Measurements from ENCODE around the gene TMEM167B. TPM values are rescaled to one million over a fixed set of nuclear protein-coding genes. Genes with fewer than 3 reads are reported as not detected.

Gene TMEM167B
- total RNA-seq, 1 experiment from 2014 or later, result 26.4 TPM

- ChIA-PET POLR2A (ENCODE audit: low non-redundant PET) (no interaction called here), CTCF (no interaction called here)
- Histone ChIP-seq H3K36me3 (ENCODE audit: insufficient read depth, low read length, poor library complexity, severe bottlenecking) (no peaks in the 10 kb centered on the region), H3K4me1 (ENCODE audit: insufficient read depth, low read length, poor library complexity, severe bottlenecking) (peaks cover 19% of the 10 kb centered on the region), H3K27me3 (replicated peaks; ENCODE audit: insufficient read depth, low read depth, low read length, poor library complexity) (peaks cover 37% of the 10 kb centered on the region), H3K27ac (ENCODE audit: low read depth, low read length, poor library complexity, severe bottlenecking) (no peak overlapping the region), H3K9me3 (ENCODE audit: low read depth, low read length, poor library complexity, severe bottlenecking) (no peaks in the 10 kb centered on the region), H3K4me3 (ENCODE audit: low read depth, low read length, poor library complexity, severe bottlenecking) (peak overlapping the region; percentile 35)
- peak; percentile 45 for DNase-seq (ENCODE audit: low spot score)
- BruUV-seq (replicated peaks), result no TSS peak
- intact Hi-C loops (cut with micrococcal nuclease; ENCODE audit: unreplicated experiment), result loop anchor here (5.0 kb wide), 1 partner anchor 285 kb away; no protein-coding TSS in a partner anchor
- no peak for TF ChIP-seq EZH2 (IDR thresholded peaks at IDR 0.05; ENCODE audit: borderline replicate concordance, low read depth, low read length, poor library complexity, severe bottlenecking)
- 0 out of 2 replicates have a peak, but pooled peaks have one; percentile 10 for TF ChIP-seq CTCF (conservative IDR thresholded peaks at IDR 0.05; ENCODE audit: low read depth, low read length)
Observed at GRCh38 chr1:109112056-109112651, 21.6 kb downstream of the TMEM167B start.

GRCh38 chr1:109112652-109113285 is 22.2 kb downstream of the TMEM167B start:
- BruUV-seq (replicated peaks), result no TSS peak
- TF ChIP-seq EZH2 (IDR thresholded peaks at IDR 0.05; ENCODE audit: borderline replicate concordance, low read depth, low read length, poor library complexity, severe bottlenecking) (peak; percentile 18), CTCF (conservative IDR thresholded peaks at IDR 0.05; ENCODE audit: low read depth, low read length) (peak; percentile 99)
- no peaks in the 10 kb centered on the region for H3K9me3 ChIP-seq (ENCODE audit: low read depth, low read length, poor library complexity, severe bottlenecking)
- peaks cover 19% of the 10 kb centered on the region for H3K4me1 ChIP-seq (ENCODE audit: insufficient read depth, low read length, poor library complexity, severe bottlenecking)
- intact Hi-C loops (cut with micrococcal nuclease; ENCODE audit: unreplicated experiment), result loop anchor here (5.0 kb wide), 1 partner anchor 285 kb away; no protein-coding TSS in a partner anchor
- no peaks in the 10 kb centered on the region for H3K36me3 ChIP-seq (ENCODE audit: insufficient read depth, low read length, poor library complexity, severe bottlenecking)
- peak overlapping the region; percentile 35 for H3K4me3 ChIP-seq (ENCODE audit: low read depth, low read length, poor library complexity, severe bottlenecking)
- ChIA-PET CTCF (interaction anchor here (0.6 to 0.7 kb wide), 6 partner anchors 9 to 101 kb away, joined by 3 to 12 read pairs (median 4); partner anchors contain the start of gene SARS1), POLR2A (ENCODE audit: low non-redundant PET) (interaction anchor here (0.6 kb wide), 1 partner anchor 688 kb away, joined by 4 read pairs; no protein-coding TSS in a partner anchor)
- no peak overlapping the region for H3K27ac ChIP-seq (ENCODE audit: low read depth, low read length, poor library complexity, severe bottlenecking)
- peak; percentile 97 for DNase-seq (ENCODE audit: low spot score)
- H3K27me3 ChIP-seq (replicated peaks; ENCODE audit: insufficient read depth, low read depth, low read length, poor library complexity), result peaks cover 37% of the 10 kb centered on the region

GRCh38 chr1:109113590-109114341 is 23.2 kb downstream of the TMEM167B start, which contains the start of gene ELAPOR1:
Gene ELAPOR1 (plus strand): TSS chr1:109114115. CDS start chr1:109114184, 69 bp downstream.
- Histone ChIP-seq H3K27me3 (replicated peaks; ENCODE audit: insufficient read depth, low read depth, low read length, poor library complexity) (peaks cover 37% of the 10 kb centered on the region), H3K27ac (ENCODE audit: low read depth, low read length, poor library complexity, severe bottlenecking) (no peak within 1 kb of the TSS), H3K4me1 (ENCODE audit: insufficient read depth, low read length, poor library complexity, severe bottlenecking) (peaks cover 19% of the 10 kb centered on the region), H3K9me3 (ENCODE audit: low read depth, low read length, poor library complexity, severe bottlenecking) (no peaks in the 10 kb centered on the region), H3K4me3 (ENCODE audit: low read depth, low read length, poor library complexity, severe bottlenecking) (peak within 1 kb of the TSS; percentile 35), H3K36me3 (ENCODE audit: insufficient read depth, low read length, poor library complexity, severe bottlenecking) (no peaks in the 10 kb centered on the region)
- no peak for TF ChIP-seq CTCF (conservative IDR thresholded peaks at IDR 0.05; ENCODE audit: low read depth, low read length)
- peak; percentile 74 for TF ChIP-seq EZH2 (IDR thresholded peaks at IDR 0.05; ENCODE audit: borderline replicate concordance, low read depth, low read length, poor library complexity, severe bottlenecking)
- ChIA-PET CTCF (no interaction called here), POLR2A (ENCODE audit: low non-redundant PET) (no interaction called here)
- DNase-seq (ENCODE audit: low spot score), result no peak
- no TSS peak for BruUV-seq (replicated peaks)
- intact Hi-C loops (cut with micrococcal nuclease; ENCODE audit: unreplicated experiment), result loop anchor here (5.0 kb wide), 1 partner anchor 286 kb away; no protein-coding TSS in a partner anchor
